HG03565 (cell line): ENCODE measurements around the gene CD84.
A peak's percentile ranks its signal among the peaks of the same experiment; 100 is the strongest.
"Not testable (repeated sequence)": the region's sequence is repeated elsewhere in the genome, so short reads cannot be mapped to it uniquely, and the experiment has no call there.

ENCODE experiments used
- ATAC-seq: cut with Tn5 transposase; IDR thresholded peaks from one replicate; pipeline ENCODE4 v1.9.1; 2021; ENCODE audit warnings: mild to moderate bottlenecking, moderate library complexity; ENCODE audit not compliant: unreplicated experiment

CD84 gene

GRCh38 chr1:160579216-160579701, at the start of gene CD84:
TSS of gene CD84 (minus strand) at chr1:160579496. CDS start at chr1:160579437, 59 bp downstream.
- ATAC-seq: no peak

GRCh38 chr1:160628799-160629263, 49.5 kb upstream of the CD84 start:
- no peak for ATAC-seq

- not testable (repeated sequence) for ATAC-seq
These were observed 48.5 kb upstream of the CD84 start for GRCh38 chr1:160627677-160628289.

GRCh38 chr1:160626509-160627342, 47.4 kb upstream of the CD84 start:
- ATAC-seq: no peak

GRCh38 chr1:160625725-160626498, 46.6 kb upstream of the CD84 start:
- ATAC-seq: no peak

GRCh38 chr1:160625321-160625720, 46.0 kb upstream of the CD84 start:
- no peak for ATAC-seq

- no peak for ATAC-seq
These were observed 45.2 kb upstream of the CD84 start for GRCh38 chr1:160624464-160624863.

- ATAC-seq: peak; percentile 24
These were observed 44.6 kb upstream of the CD84 start for GRCh38 chr1:160623862-160624261.

- ATAC-seq: no peak
These were observed 43.9 kb upstream of the CD84 start for GRCh38 chr1:160623227-160623633.

GRCh38 chr1:160622501-160623226, 43.4 kb upstream of the CD84 start:
- no peak for ATAC-seq

GRCh38 chr1:160621633-160622413, 42.5 kb upstream of the CD84 start:
- no peak for ATAC-seq

GRCh38 chr1:160620942-160621632, 41.8 kb upstream of the CD84 start:
- ATAC-seq: no peak

- no peak for ATAC-seq
These were observed 40.5 kb upstream of the CD84 start for GRCh38 chr1:160619742-160620277.

GRCh38 chr1:160618763-160619274, 39.5 kb upstream of the CD84 start:
- no peak for ATAC-seq

- no peak for ATAC-seq
These were observed 39.0 kb upstream of the CD84 start for GRCh38 chr1:160618327-160618726.

GRCh38 chr1:160615660-160616059, 36.4 kb upstream of the CD84 start:
- no peak for ATAC-seq

GRCh38 chr1:160614410-160614809, 35.1 kb upstream of the CD84 start:
- ATAC-seq: no peak

- no peak for ATAC-seq
These were observed 33.4 kb upstream of the CD84 start for GRCh38 chr1:160612613-160613218.
